Gastrocnemius medialis (tissue), 4 donors: ENCODE measurements around the gene ZNF507.

Experiments
- CTCF ChIP-seq, 5 experiments: fragments of 450-650 bp in 3 of 5; fragments of 200-600 bp in 2 of 5; sonication (generic) in 2 of 5; IDR thresholded peaks in 4 of 5; conservative IDR thresholded peaks in 1 of 5; 1 replicate in 4 of 5; 2 replicates in 1 of 5; pipeline ENCODE4 v1.5.1; 2016 to 2019; ENCODE audit warnings: antibody characterized with exemption in 5 of 5, mild to moderate bottlenecking in 3 of 5, moderate library complexity in 3 of 5
- POLR2A ChIP-seq, 2 donors: fragments of 450-650 bp; IDR thresholded peaks; one replicate each; pipeline ENCODE4 v1.6.1; 2017; ENCODE audit warnings: antibody characterized with exemption in 2 of 2, mild to moderate bottlenecking in 2 of 2, moderate library complexity in 2 of 2

- no peak for TF ChIP-seq CTCF (IDR thresholded peaks at IDR 0.05 in 4 of 5, conservative IDR thresholded peaks at IDR 0.05 in 1 of 5)
- TF ChIP-seq POLR2A (IDR thresholded peaks at IDR 0.05), result no peak
Observed at GRCh38 chr19:32367948-32368536, 22.6 kb downstream of the ZNF507 start.
